Right lung (tissue), 5 donors: ENCODE data around the gene NSD2. TPM values are rescaled to one million over a fixed set of nuclear protein-coding genes. Genes with fewer than 3 reads are reported as not detected.

ENCODE experiments used
- DNase-seq, 2 donors: peaks; one replicate each; pipeline ENCODE4 v3.0.0-alpha.2; 2013
- polyA plus RNA-seq, 5 donors: library from polyadenylated mRNA; unstranded; fragments of 120-200 nt; gene quantifications; one replicate each; pipeline versions ENCODE4 v1.2.1 to v1.2.3, GENCODE V29; 2013; ENCODE audit warnings: inconsistent platforms in 1 of 5, low replicate concordance in 1 of 5; ENCODE audit not compliant: insufficient read length in 5 of 5, insufficient read depth in 1 of 5

NSD2 gene
- polyA plus RNA-seq, 5 donors: 56.4 to 96.7 (median 78.2) TPM

DNA sequence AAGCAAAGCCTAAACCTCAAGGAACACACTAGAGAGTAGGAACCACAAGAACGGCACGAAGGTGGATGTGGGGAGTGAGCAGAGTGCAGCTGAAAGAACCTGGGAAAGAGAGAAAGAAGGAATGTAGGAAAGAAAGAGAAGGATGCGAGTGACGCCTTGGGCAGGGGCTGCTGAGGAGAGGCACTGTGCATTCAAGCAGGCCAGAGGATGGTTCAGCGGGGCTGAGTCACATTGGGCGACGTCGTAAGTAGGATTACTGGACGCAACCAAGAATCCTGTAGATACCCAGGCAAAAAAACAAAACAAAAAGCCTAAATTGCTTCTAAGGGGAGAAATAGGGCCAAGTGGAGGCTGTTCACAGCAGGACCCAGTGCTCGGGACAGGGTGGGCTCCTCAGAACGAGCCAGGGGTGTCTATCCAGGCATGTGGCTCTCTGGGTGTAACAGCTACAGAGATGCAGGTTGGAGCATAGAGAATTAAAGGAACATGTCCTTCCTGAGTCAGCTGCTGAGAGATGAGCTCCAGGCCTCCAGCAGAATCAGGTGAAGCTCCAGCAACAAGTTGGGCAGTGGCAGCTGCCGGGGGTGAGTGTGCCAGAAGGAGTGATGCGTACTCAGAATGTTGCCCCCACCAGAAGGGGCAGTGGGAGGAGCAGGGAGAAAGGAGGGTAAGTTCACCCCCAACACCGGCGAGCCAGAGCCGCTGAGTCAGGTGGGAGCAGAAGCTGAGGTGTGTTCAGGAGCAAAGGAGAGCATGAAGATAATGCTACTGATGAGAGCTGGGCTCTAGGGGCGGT is 98.9 kb downstream of the NSD2 start:
- no peak for DNase-seq

DNA sequence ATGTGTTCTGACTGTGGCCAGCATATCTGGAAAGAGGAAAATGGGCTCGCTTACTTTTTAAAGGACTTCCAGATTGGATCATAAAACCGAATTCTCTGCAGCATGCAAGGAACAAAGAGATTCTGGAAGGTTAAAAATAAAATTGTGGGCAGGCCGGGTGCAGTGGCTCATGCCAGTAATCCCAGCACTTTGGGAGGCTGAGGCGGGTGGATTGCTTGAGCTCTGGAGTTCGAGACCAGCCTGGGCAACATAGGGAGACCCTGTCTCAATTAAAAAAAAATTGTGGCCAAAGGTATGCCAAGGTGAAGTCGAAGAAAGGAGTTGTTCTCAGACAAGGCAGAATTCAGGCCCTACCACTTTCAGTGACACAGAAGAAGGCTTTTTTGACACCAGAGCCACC is 99.7 kb downstream of the NSD2 start:
- no peak for DNase-seq

DNA sequence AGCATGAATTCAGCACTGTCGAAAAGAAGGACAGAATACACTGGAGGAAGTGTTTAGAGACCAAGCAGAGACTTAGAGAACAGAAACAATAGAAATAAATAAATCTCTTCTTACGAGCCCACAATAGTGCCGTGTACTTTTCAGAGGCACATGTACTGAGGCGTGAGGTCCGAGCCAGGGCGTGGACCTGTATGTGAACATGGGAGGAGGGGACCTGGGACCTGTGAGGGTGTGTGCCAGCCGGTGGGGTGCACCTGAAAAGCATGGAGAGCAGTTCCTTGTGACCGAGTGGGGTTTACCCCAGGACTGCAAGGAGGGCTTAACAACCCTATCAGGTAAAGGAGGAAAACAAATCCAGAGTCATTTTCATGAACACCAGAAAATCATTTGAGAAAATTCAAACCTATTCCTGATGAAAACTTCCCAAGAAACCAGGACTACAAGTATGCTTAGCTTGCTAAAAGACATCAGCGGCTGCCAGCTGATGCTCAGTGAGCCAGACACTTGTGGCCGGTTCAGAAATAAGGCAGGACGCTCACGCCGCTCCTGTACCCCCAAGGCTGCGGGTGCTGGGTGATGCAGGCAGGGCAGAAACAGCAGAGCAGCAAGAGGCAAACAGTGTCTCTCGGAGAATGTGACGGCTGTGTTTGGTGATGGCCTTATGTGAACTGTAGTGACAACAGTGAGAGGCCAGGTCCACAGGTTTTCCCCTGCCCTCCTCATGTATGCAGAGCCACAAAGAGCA is 100.4 kb downstream of the NSD2 start:
- no peak for DNase-seq

DNA sequence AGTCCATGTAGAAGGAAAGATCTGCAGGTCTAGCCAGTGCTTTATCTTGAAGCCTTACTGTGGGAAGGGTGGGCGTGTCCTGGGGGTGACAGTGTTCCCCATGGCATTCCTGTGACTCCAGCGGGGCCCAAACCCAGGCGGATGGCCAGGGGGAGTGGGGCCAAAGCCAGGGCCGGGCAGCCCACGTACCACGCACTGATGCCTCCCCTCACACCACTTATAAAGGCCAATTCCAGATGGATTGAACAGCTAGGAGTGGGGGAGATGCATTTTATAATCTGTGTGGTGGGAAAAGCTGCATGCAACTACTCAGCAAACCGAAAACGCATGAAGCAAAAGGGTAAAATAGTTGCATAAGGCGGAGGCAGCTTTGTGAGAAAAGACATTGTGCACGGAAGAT is 101.2 kb downstream of the NSD2 start:
- DNase-seq: no peak

DNA sequence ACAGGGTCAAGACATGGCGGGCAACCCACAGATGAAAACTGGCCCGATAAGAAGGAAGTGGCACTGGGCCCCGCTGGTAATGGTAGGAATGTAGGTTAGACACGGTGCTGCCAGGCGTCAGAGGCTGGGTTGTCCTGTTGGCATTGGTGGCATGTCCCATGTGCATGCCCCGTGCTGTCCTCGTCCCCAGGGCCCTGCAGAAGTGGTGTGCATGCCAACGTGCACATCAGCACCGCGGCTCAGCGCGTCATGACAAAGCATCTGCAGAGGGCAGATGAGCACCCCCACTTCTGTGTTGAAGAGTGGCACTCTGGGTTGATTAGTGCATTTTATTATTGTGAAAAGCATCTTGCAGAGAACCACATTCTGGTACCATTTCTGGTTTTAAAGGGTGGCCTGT is 102.0 kb downstream of the NSD2 start:
- DNase-seq: no peak

DNA sequence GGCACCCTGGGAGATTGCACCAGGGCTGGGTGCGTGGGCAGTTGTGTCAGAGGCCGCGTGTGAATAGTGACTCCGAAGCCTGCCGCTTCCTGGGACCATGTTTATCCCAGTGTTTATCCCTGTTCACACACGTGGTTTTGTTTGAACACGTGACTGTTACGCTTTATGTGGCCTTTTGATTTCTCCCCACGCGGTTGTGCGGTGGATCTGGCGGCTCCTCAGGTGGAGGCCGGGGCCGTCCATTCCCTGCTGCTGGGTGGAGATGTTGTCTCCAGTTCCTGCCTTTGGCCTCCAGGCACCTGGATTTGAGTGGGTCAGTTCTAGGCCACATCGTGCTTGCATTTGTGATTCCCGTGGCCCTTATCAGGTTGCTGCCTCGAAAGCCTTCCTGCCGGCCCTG is 102.5 kb downstream of the NSD2 start:
- DNase-seq: no peak

DNA sequence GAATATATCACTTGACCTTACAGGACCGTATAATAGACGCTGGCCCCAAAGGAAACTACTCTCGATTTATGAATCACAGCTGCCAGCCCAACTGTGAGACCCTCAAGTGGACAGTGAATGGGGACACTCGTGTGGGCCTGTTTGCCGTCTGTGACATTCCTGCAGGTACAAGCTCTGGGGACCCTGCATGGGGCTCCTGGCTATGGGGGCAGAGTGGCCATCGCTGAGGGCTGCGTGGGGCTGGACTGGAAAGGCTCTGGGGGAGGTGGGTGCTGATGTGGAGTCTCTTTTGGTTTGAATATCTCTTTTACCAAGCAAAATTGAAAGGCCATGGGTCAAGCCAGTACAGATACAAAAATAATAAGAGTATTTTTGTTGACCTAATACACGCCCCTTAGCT is 103.6 kb downstream of the NSD2 start:
- DNase-seq: no peak

DNA sequence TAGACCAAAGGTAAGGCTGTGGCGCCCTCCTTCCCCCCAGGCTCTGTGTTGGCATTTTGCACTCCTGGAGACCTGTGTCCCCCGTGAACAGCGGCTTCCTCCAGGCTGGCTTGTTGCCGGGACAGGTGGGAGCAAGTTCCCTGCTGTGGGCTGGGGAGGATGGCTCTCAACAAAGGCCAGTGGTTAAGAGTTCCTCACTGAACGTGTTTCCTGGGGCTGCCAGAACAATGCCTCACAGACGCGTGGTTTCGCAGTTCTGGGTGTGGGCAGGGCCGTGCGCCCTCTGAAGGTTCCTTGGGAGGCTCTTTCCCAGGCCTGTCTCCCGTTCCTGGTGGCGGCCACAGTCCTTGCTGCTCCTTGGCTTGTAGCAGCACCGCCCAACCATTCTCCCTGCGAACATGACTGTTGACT is 104.2 kb downstream of the NSD2 start:
- DNase-seq: peak in 1 of 2 donors; percentile 2

DNA sequence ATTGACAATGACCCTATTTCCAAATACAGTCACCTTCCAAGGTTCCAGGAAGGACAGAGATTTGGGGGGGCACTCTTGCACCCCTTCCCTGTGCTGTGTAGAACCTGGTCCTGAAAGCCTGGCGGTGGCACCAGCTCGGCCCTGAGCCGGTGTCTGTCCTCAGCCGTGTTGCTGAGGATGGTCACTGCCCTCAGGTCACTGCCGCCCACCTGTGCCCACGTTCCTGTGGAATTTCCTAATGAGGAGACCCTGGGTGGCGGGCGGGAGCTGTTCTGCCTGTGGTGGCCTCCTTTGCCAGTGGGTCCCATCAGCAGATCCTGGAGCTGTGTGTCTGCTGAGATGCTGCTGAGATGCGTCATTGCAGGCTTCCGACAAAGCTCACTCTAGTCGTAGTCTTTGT is 104.7 kb downstream of the NSD2 start:
- no peak for DNase-seq

DNA sequence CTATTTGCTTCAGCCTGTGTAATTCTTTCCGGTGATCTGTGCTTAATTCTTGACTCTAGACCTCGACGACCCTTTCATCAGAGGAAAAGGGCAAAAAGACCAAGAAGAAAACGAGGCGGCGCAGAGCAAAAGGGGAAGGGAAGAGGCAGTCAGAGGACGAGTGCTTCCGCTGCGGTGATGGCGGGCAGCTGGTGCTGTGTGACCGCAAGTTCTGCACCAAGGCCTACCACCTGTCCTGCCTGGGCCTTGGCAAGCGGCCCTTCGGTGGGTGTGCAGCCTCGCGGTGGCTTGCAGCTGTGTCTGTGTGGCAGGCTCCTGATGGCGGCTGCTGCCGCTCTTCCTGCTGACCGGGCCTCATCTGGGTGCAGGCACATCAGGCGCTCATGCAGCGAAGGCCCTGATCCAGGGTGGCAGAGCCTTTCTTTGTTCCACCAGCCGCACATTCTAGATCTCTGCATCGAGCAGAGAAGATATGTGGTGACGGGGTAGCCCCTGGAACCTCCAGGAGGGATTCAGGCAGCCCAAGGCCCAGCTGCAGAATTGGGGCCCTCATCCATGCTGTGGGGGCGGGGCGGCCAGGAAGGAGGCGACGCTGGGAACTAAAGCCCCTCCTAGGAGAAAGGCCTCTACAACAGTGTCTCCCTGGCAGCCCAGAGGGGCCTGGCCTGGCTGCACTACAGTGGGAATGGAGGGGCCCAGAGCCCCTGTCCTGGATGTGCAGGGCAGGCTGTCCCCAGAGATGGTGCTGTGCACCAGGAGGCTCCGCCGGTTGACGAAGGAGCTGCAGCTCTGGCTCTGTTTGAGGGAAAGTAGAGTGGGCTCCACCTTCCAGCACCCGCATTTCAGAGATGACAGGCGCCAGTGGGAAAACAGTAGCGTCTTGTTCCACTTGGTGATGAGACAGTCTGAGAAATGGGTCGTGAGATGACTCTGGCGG is 105.5 kb downstream of the NSD2 start:
- DNase-seq: no peak

DNA sequence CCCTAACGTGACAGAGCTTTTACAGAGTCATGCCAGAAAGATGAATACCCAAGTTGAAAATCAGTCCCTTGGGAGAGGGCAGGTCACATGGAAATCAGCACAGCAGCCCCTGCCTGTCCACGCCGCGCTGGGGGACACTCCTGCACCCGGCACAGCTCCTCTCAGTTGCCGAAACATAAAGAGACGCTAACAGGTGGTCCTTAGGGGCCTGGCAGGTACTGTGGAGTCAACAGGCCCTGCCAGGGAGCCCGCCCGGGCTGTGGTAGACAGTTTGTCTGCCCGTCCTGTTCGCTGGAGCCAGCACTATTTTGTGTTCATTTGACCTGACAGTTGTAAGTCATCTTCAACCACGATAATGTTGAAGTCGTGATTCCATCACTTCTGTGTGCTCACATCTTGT is 107.0 kb downstream of the NSD2 start:
- DNase-seq: no peak

DNA sequence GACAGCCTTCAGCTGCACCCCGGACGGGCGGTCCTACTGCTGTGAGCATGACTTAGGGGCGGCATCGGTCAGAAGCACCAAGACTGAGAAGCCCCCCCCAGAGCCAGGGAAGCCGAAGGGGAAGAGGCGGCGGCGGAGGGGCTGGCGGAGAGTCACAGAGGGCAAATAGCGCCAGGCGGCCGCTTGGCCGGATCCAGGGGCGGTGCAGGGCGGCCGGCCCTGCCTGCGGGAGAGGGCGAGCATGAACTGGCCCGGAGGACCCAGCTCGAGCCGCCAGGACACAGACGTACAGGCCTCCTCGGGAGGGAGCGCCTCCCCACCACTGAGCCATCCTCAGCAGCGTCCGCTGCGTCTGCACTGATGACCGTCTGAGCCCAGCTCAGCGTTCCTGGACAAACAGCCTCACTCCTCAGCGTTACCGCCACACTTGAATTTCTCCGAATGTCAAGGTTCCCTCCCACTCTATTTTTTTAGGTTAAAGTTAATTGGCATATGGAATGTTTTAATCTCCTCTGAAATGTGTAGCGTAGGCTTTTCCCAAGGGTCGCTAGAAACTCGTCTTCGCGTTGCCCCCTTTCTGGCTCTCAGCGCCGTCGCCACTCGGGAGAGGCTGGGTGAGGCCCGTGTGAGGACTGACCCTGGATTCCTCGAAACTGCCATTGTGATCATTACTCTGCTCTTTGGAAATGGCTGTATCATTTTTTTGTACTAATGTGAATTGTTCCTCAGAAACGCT is 107.7 kb downstream of the NSD2 start:
- no peak for DNase-seq

DNA sequence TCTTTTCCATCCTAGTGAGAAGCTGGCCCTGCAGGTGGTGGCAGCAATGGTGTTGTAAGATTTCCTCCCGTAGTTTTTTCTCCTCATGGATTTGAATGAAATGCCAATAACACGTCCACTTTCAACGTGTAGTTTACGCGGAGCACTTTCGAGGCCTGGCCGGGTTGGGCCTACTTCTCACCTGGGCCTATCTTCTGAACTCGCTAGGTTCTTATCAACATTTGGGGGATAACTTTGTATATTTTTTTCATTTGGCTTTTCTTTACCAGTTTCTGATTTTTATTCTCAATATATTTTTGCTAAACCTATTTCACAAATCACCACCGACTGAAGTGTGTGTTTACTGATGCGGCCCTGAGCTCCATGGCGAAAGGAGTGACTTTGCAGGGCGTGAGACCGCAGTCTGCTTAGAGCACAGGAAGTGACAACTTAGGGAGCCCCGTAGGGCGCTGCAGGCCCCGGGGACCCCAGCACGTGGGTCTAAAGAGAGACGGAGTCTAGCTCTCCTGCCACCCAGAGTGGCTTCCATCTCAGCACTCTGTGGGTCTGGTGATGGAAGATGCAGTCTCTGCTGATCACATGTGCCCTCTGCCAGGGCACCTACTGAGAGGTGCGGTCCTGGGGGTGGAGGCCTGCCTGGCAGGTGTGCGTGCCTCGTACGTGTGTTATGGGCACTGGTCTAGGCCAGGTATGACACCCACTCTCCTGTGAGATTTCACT is 108.4 kb downstream of the NSD2 start:
- no peak for DNase-seq

DNA sequence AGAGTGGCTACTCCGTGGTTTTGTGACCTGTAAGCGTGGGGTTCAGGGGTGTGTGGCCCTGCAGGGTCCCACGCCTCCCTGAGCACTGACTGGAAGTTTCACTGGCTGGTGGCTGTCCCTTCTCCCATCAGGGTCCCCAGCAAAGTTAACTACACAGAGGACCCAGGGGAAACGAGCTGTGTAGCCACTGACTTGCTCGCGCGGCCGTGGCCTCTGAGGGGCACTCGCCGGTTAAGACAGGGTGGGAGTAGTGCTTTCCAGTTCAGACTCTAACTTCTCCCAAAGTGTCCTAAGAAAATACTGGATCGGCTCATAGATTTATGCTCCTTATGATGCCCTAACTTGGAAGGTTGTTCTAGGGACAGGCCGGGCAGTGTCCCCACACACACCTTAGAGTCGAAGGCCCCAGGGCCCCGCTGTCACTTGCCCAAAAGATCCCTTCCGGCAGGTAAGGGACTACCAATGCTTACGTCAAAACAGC is 109.4 kb downstream of the NSD2 start:
- no peak for DNase-seq

DNA sequence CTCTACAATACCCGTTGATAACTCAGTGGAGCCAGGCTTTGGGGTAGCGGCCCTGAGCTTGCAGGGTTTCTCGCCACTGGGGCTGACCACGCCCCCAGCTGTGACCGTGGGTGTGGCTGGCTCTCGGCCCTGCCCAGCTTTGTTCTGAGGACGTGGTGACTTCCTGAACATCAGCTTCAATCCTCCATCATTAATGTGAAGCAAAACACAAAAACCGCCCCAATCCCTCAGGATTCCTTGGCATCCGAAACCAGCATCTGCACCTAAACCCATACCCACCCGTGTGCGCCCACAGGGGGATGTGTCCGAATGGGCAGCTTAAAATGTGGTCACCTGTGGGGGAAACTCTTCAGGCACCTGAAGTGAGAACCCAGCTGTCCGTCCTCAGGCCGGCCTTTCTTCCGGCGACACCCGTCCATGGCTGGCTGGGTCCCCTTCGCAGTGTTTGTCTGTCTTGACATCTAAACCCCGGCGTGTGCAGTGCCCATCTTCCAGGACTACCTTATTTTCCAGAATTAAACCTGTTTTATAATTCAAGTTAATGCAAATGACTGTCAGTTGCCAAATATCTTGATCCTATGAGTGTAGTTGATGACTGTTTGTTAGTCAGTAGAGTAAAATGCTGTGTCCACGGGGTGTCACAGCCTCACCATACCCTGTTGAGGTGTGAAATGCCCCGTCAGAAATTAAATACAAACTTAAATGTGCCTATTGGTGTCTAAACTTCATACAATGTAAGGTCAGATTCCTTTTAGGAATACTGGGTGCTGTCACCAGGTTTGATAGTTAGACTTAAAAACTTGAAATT is 110.3 kb downstream of the NSD2 start:
- DNase-seq: no peak

DNA sequence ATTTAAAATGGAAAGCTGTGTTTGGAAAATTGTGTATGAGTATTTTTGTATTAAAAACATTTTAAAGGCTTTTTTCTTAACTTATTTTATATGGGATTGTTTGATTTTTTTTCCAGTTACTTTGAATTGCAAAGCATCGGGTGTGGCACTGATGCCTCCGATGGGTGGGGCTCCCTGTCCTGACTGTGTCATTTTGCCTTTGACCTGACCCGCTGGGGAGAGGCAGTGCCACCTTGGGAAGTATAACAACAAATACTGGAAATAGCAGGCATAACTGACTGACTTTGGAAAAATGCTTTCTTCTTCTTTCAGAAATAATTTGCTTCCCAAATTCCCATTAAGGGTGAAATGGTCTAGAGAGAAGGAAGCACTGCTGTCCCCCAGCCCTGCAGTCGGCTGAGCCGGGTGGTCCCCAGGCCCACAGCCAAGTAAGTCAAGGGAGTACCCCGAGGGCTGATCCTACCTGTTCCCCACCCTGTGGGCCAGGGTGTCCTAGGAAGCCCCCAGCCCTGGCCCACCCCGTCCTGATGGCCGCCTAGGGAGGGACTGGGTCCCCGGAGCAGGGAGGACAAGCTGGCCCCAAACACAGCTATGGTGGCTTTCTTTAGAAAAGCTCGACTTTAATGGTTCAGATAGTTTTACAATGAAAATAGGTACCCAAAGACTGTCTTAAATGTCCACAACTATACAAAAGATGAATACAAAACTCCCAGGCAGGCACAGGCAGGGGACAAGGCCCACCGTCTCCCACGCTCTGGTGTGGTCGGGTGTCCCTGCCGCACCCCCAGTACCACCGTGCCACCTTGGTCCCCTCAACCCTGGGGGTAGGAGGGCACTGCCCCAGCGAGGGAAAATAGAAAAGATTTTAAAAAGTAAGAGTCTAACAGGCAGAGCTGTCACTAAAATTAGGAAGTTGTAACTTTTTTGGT is 111.2 kb downstream of the NSD2 start:
- DNase-seq: no peak

DNA sequence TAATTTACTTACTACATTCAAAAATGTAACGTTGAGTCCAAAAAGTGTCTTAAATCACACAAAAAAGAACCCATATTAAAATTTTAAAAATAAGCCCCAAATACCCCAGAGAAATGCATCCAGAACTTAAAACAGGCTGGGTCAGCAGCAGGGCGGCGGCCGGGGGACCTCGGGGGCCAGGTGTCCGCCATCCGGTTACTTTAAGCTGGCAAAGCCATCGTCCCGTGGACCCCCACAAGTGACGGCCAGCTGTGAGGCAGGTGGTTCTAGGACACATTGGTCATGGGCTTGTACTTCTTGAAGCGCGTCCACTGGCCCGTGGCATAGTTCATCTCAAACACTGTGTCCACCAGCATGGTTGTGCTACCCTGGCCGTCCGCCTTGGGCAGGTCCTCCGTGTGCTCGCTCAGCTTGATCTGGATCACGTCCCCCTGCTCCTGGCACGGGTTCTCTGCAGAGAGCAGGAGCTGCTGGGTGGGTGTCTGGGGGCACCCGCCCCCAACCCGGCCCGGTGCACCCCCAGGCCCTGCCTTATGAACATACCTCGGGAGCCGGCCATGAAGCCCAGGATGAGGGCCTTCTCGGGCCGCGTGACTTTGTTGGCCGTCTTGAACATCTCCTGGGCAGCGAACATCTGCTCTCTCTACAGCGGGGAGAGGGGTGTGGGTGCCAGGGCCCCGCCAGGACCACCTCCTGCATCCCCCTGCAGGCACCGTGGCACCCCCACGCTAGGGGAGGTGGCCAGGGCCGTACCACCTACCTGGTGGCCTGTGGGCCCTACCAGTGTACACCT is 112.1 kb downstream of the NSD2 start:
- no peak for DNase-seq
